Adrenal gland (tissue), 5 donors: Measurements from ENCODE around the gene PTPN22.

Experiments
- CTCF ChIP-seq, 6 experiments: fragments of 450-650 bp in 4 of 6; fragments of 200-600 bp in 2 of 6; sonication (generic) in 1 of 6; IDR thresholded peaks; 1 replicate in 5 of 6; 2 replicates in 1 of 6; pipeline versions ENCODE4 v1.5.1 to v1.8.0; 2016 to 2021; ENCODE audit warnings: antibody characterized with exemption in 6 of 6, mild to moderate bottlenecking in 2 of 6, moderate library complexity in 1 of 6
- POLR2A ChIP-seq, 2 donors: fragments of 450-650 bp; IDR thresholded peaks; one replicate each; pipeline ENCODE4 v1.6.1; 2017; ENCODE audit warnings: antibody characterized with exemption in 2 of 2, mild to moderate bottlenecking in 2 of 2, moderate library complexity in 1 of 2
- donor health status: DM: no; HTN: no; CAD: no.

- TF ChIP-seq CTCF (IDR thresholded peaks at IDR 0.05) (no peak), POLR2A (IDR thresholded peaks at IDR 0.05) (no peak)
These were observed 20.2 kb upstream of the PTPN22 start for GRCh38 chr1:113891631-113892220.
